ENCODE measurements around the gene SOD3.

The SOD3 gene

GRCh38 chr4:24794916-24795665 is at the start of gene SOD3:
SOD3 (plus strand) TSS chr4:24795573; CDS start chr4:24799522, 3,949 bp downstream.
- ATAC-seq (replicated peaks; ENCODE audit: extremely low read depth, poor library complexity, severe bottlenecking) (no peak), DNase-seq (ENCODE audit: low spot score in 2 of 2) (no peak)
- Mint-ChIP-seq H3K4me1 (no peaks in the 10 kb centered on the region), H3K36me3 (ENCODE audit: insufficient read depth) (peaks cover 2% of the 10 kb centered on the region), H3K4me3 (no peak within 1 kb of the TSS), H3K27me3 (peaks cover 42% of the 10 kb centered on the region), H3K9me3 (no peaks in the 10 kb centered on the region), H3K27ac (ENCODE audit: low read depth) (no peak within 1 kb of the TSS)

- no peaks in the 10 kb centered on the region for H3K9me3 Mint-ChIP-seq
- ATAC-seq (replicated peaks; ENCODE audit: extremely low read depth, poor library complexity, severe bottlenecking) = no peak
These were observed 48.0 kb upstream of the SOD3 start for GRCh38 chr4:24747234-24747975.

GRCh38 chr4:24748023-24748422 is 47.4 kb upstream of the SOD3 start:
- ATAC-seq (replicated peaks; ENCODE audit: extremely low read depth, poor library complexity, severe bottlenecking) = no peak
- H3K4me1 Mint-ChIP-seq = no peaks in the 10 kb centered on the region
- no peaks in the 10 kb centered on the region for H3K9me3 Mint-ChIP-seq
- H3K27ac Mint-ChIP-seq (ENCODE audit: low read depth) = no peak overlapping the region
- H3K36me3 Mint-ChIP-seq (ENCODE audit: insufficient read depth) = no peaks in the 10 kb centered on the region
- peaks cover 30% of the 10 kb centered on the region for H3K27me3 Mint-ChIP-seq
- H3K4me3 Mint-ChIP-seq = no peak overlapping the region
- no peak for DNase-seq (ENCODE audit: low spot score in 2 of 2)

More at GRCh38 chr4:24747234-24747975, 48.0 kb upstream of the SOD3 start:
- H3K27ac Mint-ChIP-seq (ENCODE audit: low read depth) = no peak overlapping the region
- peaks cover 24% of the 10 kb centered on the region for H3K27me3 Mint-ChIP-seq
- H3K4me1 Mint-ChIP-seq = no peaks in the 10 kb centered on the region
- no peak overlapping the region for H3K4me3 Mint-ChIP-seq
- no peaks in the 10 kb centered on the region for H3K36me3 Mint-ChIP-seq (ENCODE audit: insufficient read depth)
- no peak for DNase-seq (ENCODE audit: low spot score in 2 of 2)

GRCh38 chr4:24748758-24749350 is 46.5 kb upstream of the SOD3 start:
- DNase-seq (ENCODE audit: low spot score in 2 of 2) (no peak), ATAC-seq (replicated peaks; ENCODE audit: extremely low read depth, poor library complexity, severe bottlenecking) (no peak)
- H3K9me3 Mint-ChIP-seq = no peaks in the 10 kb centered on the region
- no peak overlapping the region for H3K4me3 Mint-ChIP-seq
- H3K27me3 Mint-ChIP-seq = peaks cover 26% of the 10 kb centered on the region
- H3K4me1 Mint-ChIP-seq = no peaks in the 10 kb centered on the region
- H3K27ac Mint-ChIP-seq (ENCODE audit: low read depth) = no peak overlapping the region
- no peaks in the 10 kb centered on the region for H3K36me3 Mint-ChIP-seq (ENCODE audit: insufficient read depth)

- Mint-ChIP-seq H3K4me1 (no peaks in the 10 kb centered on the region), H3K9me3 (no peaks in the 10 kb centered on the region), H3K27ac (ENCODE audit: low read depth) (no peak overlapping the region), H3K4me3 (no peak overlapping the region), H3K27me3 (peaks cover 21% of the 10 kb centered on the region), H3K36me3 (ENCODE audit: insufficient read depth) (no peaks in the 10 kb centered on the region)
- DNase-seq (ENCODE audit: low spot score in 2 of 2) (no peak), ATAC-seq (replicated peaks; ENCODE audit: extremely low read depth, poor library complexity, severe bottlenecking) (no peak)
These were observed 45.3 kb upstream of the SOD3 start for GRCh38 chr4:24750106-24750505.

GRCh38 chr4:24751926-24752539 is 43.3 kb upstream of the SOD3 start:
- H3K9me3 Mint-ChIP-seq = peaks cover 10% of the 10 kb centered on the region
- peaks cover 21% of the 10 kb centered on the region for H3K27me3 Mint-ChIP-seq
- no peak overlapping the region for H3K27ac Mint-ChIP-seq (ENCODE audit: low read depth)
- no peaks in the 10 kb centered on the region for H3K36me3 Mint-ChIP-seq (ENCODE audit: insufficient read depth)
- DNase-seq (ENCODE audit: low spot score in 2 of 2) = no peak
- H3K4me3 Mint-ChIP-seq = no peak overlapping the region
- no peaks in the 10 kb centered on the region for H3K4me1 Mint-ChIP-seq
- ATAC-seq (replicated peaks; ENCODE audit: extremely low read depth, poor library complexity, severe bottlenecking) = no peak

GRCh38 chr4:24753519-24753918 is 41.9 kb upstream of the SOD3 start:
- Mint-ChIP-seq H3K9me3 (peaks cover 19% of the 10 kb centered on the region), H3K4me1 (no peaks in the 10 kb centered on the region), H3K4me3 (no peak overlapping the region), H3K27me3 (peaks cover 21% of the 10 kb centered on the region), H3K36me3 (ENCODE audit: insufficient read depth) (no peaks in the 10 kb centered on the region), H3K27ac (ENCODE audit: low read depth) (no peak overlapping the region)
- DNase-seq (ENCODE audit: low spot score in 2 of 2) (no peak), ATAC-seq (replicated peaks; ENCODE audit: extremely low read depth, poor library complexity, severe bottlenecking) (no peak)

- no peaks in the 10 kb centered on the region for H3K4me1 Mint-ChIP-seq
- DNase-seq (ENCODE audit: low spot score in 2 of 2) = no peak
- no peak for ATAC-seq (replicated peaks; ENCODE audit: extremely low read depth, poor library complexity, severe bottlenecking)
- H3K36me3 Mint-ChIP-seq (ENCODE audit: insufficient read depth) = no peaks in the 10 kb centered on the region
- H3K4me3 Mint-ChIP-seq = no peak overlapping the region
- peaks cover 21% of the 10 kb centered on the region for H3K27me3 Mint-ChIP-seq
- H3K9me3 Mint-ChIP-seq = peaks cover 27% of the 10 kb centered on the region
- H3K27ac Mint-ChIP-seq (ENCODE audit: low read depth) = no peak overlapping the region
These were observed 40.8 kb upstream of the SOD3 start for GRCh38 chr4:24754571-24754970.

GRCh38 chr4:24763631-24764297 is 31.6 kb upstream of the SOD3 start:
- DNase-seq (ENCODE audit: low spot score in 2 of 2) (no peak), ATAC-seq (replicated peaks; ENCODE audit: extremely low read depth, poor library complexity, severe bottlenecking) (no peak)
- Mint-ChIP-seq H3K27me3 (peaks cover 17% of the 10 kb centered on the region), H3K9me3 (peaks cover 9% of the 10 kb centered on the region), H3K4me1 (no peaks in the 10 kb centered on the region), H3K4me3 (no peak overlapping the region), H3K27ac (ENCODE audit: low read depth) (no peak overlapping the region), H3K36me3 (ENCODE audit: insufficient read depth) (no peaks in the 10 kb centered on the region)

GRCh38 chr4:24764345-24764744 is 31.0 kb upstream of the SOD3 start:
- ATAC-seq (replicated peaks; ENCODE audit: extremely low read depth, poor library complexity, severe bottlenecking) (no peak), DNase-seq (ENCODE audit: low spot score in 2 of 2) (no peak)
- Mint-ChIP-seq H3K27ac (ENCODE audit: low read depth) (no peak overlapping the region), H3K9me3 (peaks cover 5% of the 10 kb centered on the region), H3K4me3 (no peak overlapping the region), H3K36me3 (ENCODE audit: insufficient read depth) (no peaks in the 10 kb centered on the region), H3K27me3 (peaks cover 17% of the 10 kb centered on the region), H3K4me1 (no peaks in the 10 kb centered on the region)

- DNase-seq (ENCODE audit: low spot score in 2 of 2) (no peak), ATAC-seq (replicated peaks; ENCODE audit: extremely low read depth, poor library complexity, severe bottlenecking) (no peak)
- no peaks in the 10 kb centered on the region for H3K4me1 Mint-ChIP-seq
- peaks cover 17% of the 10 kb centered on the region for H3K27me3 Mint-ChIP-seq
- H3K27ac Mint-ChIP-seq (ENCODE audit: low read depth) = no peak overlapping the region
- H3K9me3 Mint-ChIP-seq = no peaks in the 10 kb centered on the region
- no peak overlapping the region for H3K4me3 Mint-ChIP-seq
- H3K36me3 Mint-ChIP-seq (ENCODE audit: insufficient read depth) = no peaks in the 10 kb centered on the region
These were observed 29.9 kb upstream of the SOD3 start for GRCh38 chr4:24765376-24765988.

- Mint-ChIP-seq H3K9me3 (no peaks in the 10 kb centered on the region), H3K36me3 (ENCODE audit: insufficient read depth) (no peaks in the 10 kb centered on the region), H3K4me3 (no peak overlapping the region), H3K4me1 (no peaks in the 10 kb centered on the region), H3K27ac (ENCODE audit: low read depth) (no peak overlapping the region), H3K27me3 (peaks cover 17% of the 10 kb centered on the region)
- ATAC-seq (replicated peaks; ENCODE audit: extremely low read depth, poor library complexity, severe bottlenecking) (no peak), DNase-seq (ENCODE audit: low spot score in 2 of 2) (no peak)
These were observed 27.4 kb upstream of the SOD3 start for GRCh38 chr4:24768006-24768405.
